GM23338 (cell line): ENCODE data around the gene ASIC3. TPM values are rescaled to one million over a fixed set of nuclear protein-coding genes. Genes with fewer than 3 reads are reported as not detected.

Experiments used
- ATAC-seq: fragments of 200-7000 bp; cut with Tn5 transposase; 3 replicates; pipeline ENCODE4 v1.9.1; 2020
- DNase-seq: peaks from one replicate; pipeline ENCODE4 v3.0.0-alpha.2; 2015; ENCODE audit warnings: low spot score
- H2AFZ ChIP-seq: fragments of 200-600 bp; sonication (generic); 2 replicates; pipeline ENCODE4 v1.8.0; 2016; ENCODE audit warnings: antibody characterized with exemption, mild to moderate bottlenecking, moderate library complexity
- H3F3A ChIP-seq: fragments of 200-600 bp; sonication (generic); replicated peaks from 2 replicates; pipeline ENCODE4 v1.8.0; 2017; ENCODE audit warnings: antibody characterized with exemption, mixed run types, low read depth
- H3K27ac ChIP-seq: fragments of 200-600 bp; sonication (generic); 2 replicates; pipeline ENCODE4 v1.6.1; 2016; ENCODE audit warnings: low read depth
- H3K27me3 ChIP-seq: fragments of 200-600 bp; sonication (generic); 2 replicates; pipeline ENCODE4 v1.8.0; 2016; ENCODE audit warnings: mild to moderate bottlenecking, mixed run types, moderate library complexity; ENCODE audit not compliant: insufficient read depth
- H3K36me3 ChIP-seq: fragments of 200-600 bp; sonication (generic); 2 replicates; pipeline ENCODE4 v1.8.0; 2016; ENCODE audit warnings: mild to moderate bottlenecking; ENCODE audit not compliant: insufficient read depth
- H3K4me1 ChIP-seq: fragments of 200-600 bp; sonication (generic); 2 replicates; pipeline ENCODE4 v1.8.0; 2016; ENCODE audit warnings: mild to moderate bottlenecking, moderate library complexity; ENCODE audit not compliant: insufficient read depth
- H3K4me2 ChIP-seq: fragments of 200-600 bp; sonication (generic); 2 replicates; pipeline ENCODE4 v1.7.1; 2017; ENCODE audit warnings: mixed run types
- H3K4me3 ChIP-seq: fragments of 200-600 bp; sonication (generic); 2 replicates; pipeline ENCODE4 v1.6.1; 2016; ENCODE audit warnings: mixed run types
- H3K79me2 ChIP-seq: fragments of 200-600 bp; sonication (generic); replicated peaks from 2 replicates; pipeline ENCODE4 v1.8.0; 2017; ENCODE audit warnings: mild to moderate bottlenecking; ENCODE audit not compliant: insufficient read depth
- H3K9me2 ChIP-seq: fragments of 200-600 bp; sonication (generic); 2 replicates; pipeline ENCODE4 v1.8.0; 2017; ENCODE audit not compliant: insufficient read depth
- H4K20me1 ChIP-seq: fragments of 200-600 bp; sonication (generic); replicated peaks from 2 replicates; pipeline ENCODE4 v1.8.0; 2017; ENCODE audit warnings: mild to moderate bottlenecking; ENCODE audit not compliant: insufficient read depth
- H3K27ac Mint-ChIP-seq: 2 replicates; pipeline ENCODE4 v1.8.0; 2020; ENCODE audit warnings: inconsistent platforms, mild to moderate bottlenecking, moderate library complexity, mixed read lengths
- H3K27me3 Mint-ChIP-seq: 3 replicates; pipeline ENCODE4 v1.8.0; 2022; ENCODE audit warnings: low read depth, mild to moderate bottlenecking, moderate library complexity, mixed read lengths, inconsistent platforms; ENCODE audit not compliant: insufficient read depth, poor library complexity
- H3K36me3 Mint-ChIP-seq: 3 replicates; pipeline ENCODE4 v1.8.0; 2021; ENCODE audit warnings: low read depth, mild to moderate bottlenecking, inconsistent platforms, moderate library complexity, mixed read lengths
- H3K4me1 Mint-ChIP-seq: 3 replicates; pipeline ENCODE4 v1.8.0; 2020; ENCODE audit warnings: mild to moderate bottlenecking, inconsistent platforms, mixed read lengths
- H3K4me3 Mint-ChIP-seq: 3 replicates; pipeline ENCODE4 v1.8.0; 2021; ENCODE audit warnings: moderate library complexity, mild to moderate bottlenecking, inconsistent platforms, mixed read lengths
- H3K9me3 Mint-ChIP-seq: 3 replicates; pipeline ENCODE4 v1.8.0; 2020; ENCODE audit warnings: moderate library complexity, mild to moderate bottlenecking, inconsistent platforms, mixed read lengths
- CREB1 ChIP-seq: fragments of 250-450 bp; sonication (Bioruptor Pico); IDR thresholded peaks from 2 replicates; pipeline ENCODE4 v1.5.0; 2020; ENCODE audit warnings: low read depth, mild to moderate bottlenecking, moderate library complexity
- EZH2 ChIP-seq: fragments of 200-600 bp; sonication (generic); IDR thresholded peaks from one replicate; pipeline ENCODE4 v1.8.0; 2017; ENCODE audit warnings: antibody characterized with exemption, mild to moderate bottlenecking, low read depth; ENCODE audit not compliant: unreplicated experiment
- NANOG ChIP-seq: IDR thresholded peaks from 2 replicates; pipeline ENCODE4 v1.6.1; 2016; ENCODE audit warnings: antibody characterized with exemption, borderline replicate concordance
- ZNF114 ChIP-seq: fragments of 250-450 bp; sonication (Bioruptor Pico); IDR thresholded peaks from 2 replicates; pipeline ENCODE4 v1.5.0; 2020; ENCODE audit warnings: mild to moderate bottlenecking, moderate library complexity
- ZNF462 ChIP-seq: fragments of 250-450 bp; sonication (Bioruptor Pico); IDR thresholded peaks from 2 replicates; pipeline ENCODE4 v1.5.0; 2020; ENCODE audit warnings: mild to moderate bottlenecking, moderate library complexity
- polyA plus RNA-seq: library from polyadenylated mRNA; unstranded; fragments of >200 nt; fragmentation: Nextera tagmentation; extraction: Ambion mirVana; gene quantifications from 2 replicates; pipeline ENCODE4 v1.2.1, GENCODE V29; 2016
- total RNA-seq: library from RNA; depleted of rRNA; stranded (reverse); fragments of >200 nt; shearing (Covaris generic); gene quantifications from 2 replicates; pipeline ENCODE4 v1.2.3, GENCODE V29; 2014
- TF ChIP-seq, protein P1 (sequence below), 2 experiments: fragments of 200-600 bp in 1 of 2; sonication (generic) in 1 of 2; conservative IDR thresholded peaks; 2 replicates each; pipeline versions ENCODE4 v1.5.1 to v1.6.1; 2016 to 2017; ENCODE audit warnings: antibody characterized with exemption in 2 of 2, low read depth in 2 of 2, mild to moderate bottlenecking in 2 of 2, moderate library complexity in 1 of 2

Gene ASIC3
- total and polyA plus RNA-seq, 2 experiments from 2014 or later, result 0.87 to 0.90 TPM

- TF ChIP-seq CREB1 (CRISPR knock-in tag), result no peak
- TF ChIP-seq ZNF462 (CRISPR knock-in tag), result no peak
Observed at GRCh38 chr7:151100921-151101320, 52.6 kb downstream of the ASIC3 start (continued).

- Histone ChIP-seq H3K79me2 (peaks cover 78% of the 10 kb centered on the region), H3F3A (peaks cover 16% of the 10 kb centered on the region; the same call in 1 of the 2 replicates), H3K27me3 (no peaks in the 10 kb centered on the region), H3K36me3 (no peaks in the 10 kb centered on the region), H3K27ac (no peak overlapping the region), H2AFZ (no peak overlapping the region), H3K4me3 (no peak overlapping the region), H3K9me2 (no peaks in the 10 kb centered on the region), H3K4me1 (peaks cover 52% of the 10 kb centered on the region), H3K4me2 (no peak overlapping the region), H4K20me1 (peaks cover 11% of the 10 kb centered on the region; the same call in 1 of the 2 replicates)
- no peak for ATAC-seq
- peaks cover 42% of the 10 kb centered on the region for H3K4me1 Mint-ChIP-seq
- H3K27ac Mint-ChIP-seq, result no peak overlapping the region
- H3K9me3 Mint-ChIP-seq, result no peaks in the 10 kb centered on the region
- H3K27me3 Mint-ChIP-seq, result peaks cover 10% of the 10 kb centered on the region
- H3K4me3 Mint-ChIP-seq, result no peak overlapping the region
- no peak for DNase-seq
- peaks cover 8% of the 10 kb centered on the region; the same call in 2 of the 3 replicates for H3K36me3 Mint-ChIP-seq
- TF ChIP-seq EZH2, result no peak
- TF ChIP-seq CREB1 (CRISPR knock-in tag), result no peak
- TF ChIP-seq ZNF462 (CRISPR knock-in tag), result no peak
- no peak for TF ChIP-seq NANOG
- TF ChIP-seq ZNF114 (CRISPR knock-in tag), result no peak
- TF ChIP-seq, protein P1, sequence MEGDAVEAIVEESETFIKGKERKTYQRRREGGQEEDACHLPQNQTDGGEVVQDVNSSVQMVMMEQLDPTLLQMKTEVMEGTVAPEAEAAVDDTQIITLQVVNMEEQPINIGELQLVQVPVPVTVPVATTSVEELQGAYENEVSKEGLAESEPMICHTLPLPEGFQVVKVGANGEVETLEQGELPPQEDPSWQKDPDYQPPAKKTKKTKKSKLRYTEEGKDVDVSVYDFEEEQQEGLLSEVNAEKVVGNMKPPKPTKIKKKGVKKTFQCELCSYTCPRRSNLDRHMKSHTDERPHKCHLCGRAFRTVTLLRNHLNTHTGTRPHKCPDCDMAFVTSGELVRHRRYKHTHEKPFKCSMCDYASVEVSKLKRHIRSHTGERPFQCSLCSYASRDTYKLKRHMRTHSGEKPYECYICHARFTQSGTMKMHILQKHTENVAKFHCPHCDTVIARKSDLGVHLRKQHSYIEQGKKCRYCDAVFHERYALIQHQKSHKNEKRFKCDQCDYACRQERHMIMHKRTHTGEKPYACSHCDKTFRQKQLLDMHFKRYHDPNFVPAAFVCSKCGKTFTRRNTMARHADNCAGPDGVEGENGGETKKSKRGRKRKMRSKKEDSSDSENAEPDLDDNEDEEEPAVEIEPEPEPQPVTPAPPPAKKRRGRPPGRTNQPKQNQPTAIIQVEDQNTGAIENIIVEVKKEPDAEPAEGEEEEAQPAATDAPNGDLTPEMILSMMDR (conservative IDR thresholded peaks at IDR 0.05; ENCODE audit: low read depth in 2 of 2), result no peak
Observed at GRCh38 chr7:151101621-151102396, 53.5 kb downstream of the ASIC3 start.
